GM21381 (cell line): ENCODE measurements around the gene KIAA1671.

Experiments used
- ATAC-seq: cut with Tn5 transposase; IDR thresholded peaks from one replicate; pipeline ENCODE4 v1.9.1; 2021; ENCODE audit warnings: mild to moderate bottlenecking, moderate library complexity; ENCODE audit not compliant: unreplicated experiment

KIAA1671 gene

DNA sequence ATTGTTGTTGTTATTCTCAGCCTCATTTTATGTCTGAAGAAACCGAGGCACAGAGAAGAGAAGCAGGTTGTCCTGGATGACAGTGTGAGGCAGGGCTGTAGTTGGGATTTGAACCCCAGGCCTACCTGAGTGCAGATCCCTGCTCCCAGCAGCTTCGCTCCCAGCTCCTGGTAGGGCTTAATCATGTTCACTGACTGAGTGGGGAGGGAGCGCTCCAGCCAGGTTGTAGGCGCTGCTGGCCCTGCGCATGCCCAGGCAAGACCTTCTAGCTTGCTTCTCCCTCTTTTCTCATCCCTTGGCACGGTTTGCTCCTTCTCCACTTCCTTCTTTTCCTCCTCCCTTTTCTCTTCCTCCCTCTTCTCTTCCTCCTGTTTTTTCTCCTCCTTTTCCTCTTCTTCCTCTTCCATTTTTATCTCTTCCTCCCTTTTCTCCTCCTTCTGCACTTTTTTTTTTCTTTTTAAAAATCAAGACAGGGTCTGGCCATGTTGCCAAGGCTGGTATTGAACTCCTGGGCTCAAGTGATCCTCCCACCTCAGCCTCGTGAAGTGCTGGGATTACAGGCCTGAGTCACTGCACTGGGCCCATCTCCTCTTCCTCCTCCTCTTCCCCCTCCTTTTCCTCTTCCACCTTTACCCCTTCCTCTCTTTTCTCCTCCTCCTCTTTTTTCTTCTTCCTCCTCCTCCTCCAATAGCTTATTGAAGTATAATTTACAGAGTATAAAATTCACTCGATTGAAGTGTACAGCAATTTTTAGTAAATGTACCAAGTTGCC is 109.3 kb downstream of the KIAA1671 start:
- ATAC-seq, result no peak

DNA sequence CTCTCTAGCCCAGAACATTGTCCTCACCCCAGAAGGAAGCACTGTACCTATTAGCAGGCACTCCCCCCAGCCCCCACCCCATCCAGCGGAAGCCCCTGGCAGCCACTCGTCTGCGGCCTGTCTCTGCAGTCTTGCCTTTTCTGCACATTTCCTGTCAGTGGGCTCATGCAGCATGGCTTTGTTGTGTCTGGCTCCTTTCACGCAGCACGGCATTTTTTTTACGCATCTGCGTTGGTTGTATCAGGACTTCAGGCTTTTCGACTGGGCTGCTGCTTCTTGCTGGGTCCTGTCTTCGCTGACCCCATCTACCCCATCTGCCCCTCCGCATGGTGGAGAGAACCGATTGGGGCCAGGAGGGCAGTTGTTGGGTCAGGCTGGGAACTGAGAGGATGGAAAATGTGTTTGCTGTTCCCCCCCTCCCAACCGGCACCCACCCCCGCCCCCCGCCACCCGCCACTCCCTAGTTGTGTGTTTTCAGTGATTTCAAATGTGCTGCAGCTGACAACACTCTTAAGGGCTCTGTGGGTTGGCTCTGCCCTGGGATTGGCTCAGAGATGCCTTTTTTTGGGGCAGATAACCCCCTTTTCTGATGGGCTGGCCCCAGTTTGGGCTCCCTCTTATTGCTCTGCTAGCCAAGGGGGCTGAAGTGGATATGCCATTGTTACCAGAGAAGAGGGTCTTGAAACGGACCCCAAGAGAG is 110.0 kb downstream of the KIAA1671 start:
- ATAC-seq, result no peak

DNA sequence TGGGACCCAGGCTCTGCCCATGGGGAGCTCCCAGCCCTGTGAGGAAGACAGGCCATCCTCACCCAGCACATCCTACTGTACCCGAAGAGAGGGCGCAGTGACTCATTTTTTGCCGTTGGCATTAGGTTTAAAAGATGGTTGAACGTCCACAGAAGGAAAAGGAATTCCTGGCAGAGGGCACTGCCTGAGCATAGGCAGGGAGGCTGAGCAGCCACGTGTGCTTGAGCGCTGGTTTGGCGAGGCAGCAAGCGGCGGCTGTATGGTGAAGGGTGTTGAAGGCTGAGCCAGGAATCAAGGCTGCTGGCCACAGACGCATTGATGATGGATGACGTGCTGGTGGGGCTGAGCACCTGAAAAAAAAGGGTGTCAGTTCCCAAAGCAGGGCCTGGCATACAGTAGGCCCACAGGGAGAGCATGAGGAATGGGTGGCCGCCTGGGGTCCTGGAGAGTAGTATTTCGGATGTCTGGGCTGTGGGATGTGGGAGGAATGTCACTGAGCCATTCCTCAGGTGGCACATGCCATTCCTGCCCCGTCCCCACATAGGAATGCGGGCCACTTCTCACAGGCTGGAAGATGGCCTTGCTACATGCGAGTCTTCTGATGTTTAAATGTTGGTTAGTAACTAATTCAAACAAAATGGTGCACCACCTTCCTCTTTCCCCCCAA is 112.5 kb downstream of the KIAA1671 start:
- ATAC-seq, result no peak

DNA sequence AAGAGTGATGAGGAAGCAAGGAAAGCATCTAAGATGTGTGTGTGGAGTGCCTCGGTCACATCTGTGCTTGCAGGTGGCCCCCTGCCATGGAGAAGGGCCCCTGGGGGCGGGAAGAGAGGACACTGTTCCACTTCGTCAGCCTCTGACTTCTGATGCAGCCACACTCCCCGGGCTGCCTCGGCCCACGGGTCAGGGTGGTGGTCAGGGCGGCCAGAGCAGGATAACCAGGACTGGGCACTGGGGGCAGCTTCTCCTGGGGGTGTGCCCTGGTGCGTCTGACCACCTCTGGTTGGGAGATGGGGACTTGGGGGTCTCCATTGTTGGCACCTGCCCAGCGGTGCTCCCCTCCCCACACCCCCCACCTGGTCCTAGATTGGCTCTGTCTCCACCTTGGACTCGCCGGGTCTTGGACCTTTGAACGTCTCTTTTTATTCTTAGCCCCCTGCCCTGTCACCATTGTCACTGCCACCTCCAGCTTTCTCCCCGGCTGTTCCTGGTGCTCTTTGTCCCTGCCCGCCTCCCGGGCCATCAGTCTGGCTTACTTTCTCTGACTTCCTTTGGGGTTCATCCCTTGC is 114.4 kb downstream of the KIAA1671 start:
- no peak for ATAC-seq

DNA sequence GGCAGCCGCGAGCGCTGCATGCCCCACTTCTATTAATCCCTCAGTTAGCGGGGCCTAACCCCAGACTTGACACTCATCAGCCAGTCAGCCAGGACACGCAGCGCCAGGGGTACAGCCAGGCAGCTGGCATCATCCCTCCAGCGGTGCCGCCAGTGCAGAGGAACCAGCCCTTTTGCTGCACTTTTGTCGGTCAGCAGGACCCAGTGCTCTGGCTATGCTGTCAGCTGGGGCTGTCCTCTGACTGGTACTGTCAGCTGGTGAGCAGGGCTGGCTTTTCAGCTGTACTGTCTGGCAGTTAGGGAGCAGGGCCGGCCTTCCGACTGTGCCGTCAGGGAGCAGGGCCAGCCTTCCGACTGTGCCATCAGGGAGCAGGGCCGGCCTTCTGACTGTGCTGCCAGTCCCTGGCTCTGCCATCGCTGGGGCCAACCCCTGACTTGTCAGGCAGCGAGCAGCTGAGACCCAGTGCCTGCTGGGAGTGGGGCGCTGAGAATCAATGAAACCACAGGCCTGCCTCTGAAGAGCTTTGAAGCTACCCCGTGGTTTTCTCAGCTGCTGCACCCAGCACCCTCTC is 115.4 kb downstream of the KIAA1671 start:
- ATAC-seq, result no peak

DNA sequence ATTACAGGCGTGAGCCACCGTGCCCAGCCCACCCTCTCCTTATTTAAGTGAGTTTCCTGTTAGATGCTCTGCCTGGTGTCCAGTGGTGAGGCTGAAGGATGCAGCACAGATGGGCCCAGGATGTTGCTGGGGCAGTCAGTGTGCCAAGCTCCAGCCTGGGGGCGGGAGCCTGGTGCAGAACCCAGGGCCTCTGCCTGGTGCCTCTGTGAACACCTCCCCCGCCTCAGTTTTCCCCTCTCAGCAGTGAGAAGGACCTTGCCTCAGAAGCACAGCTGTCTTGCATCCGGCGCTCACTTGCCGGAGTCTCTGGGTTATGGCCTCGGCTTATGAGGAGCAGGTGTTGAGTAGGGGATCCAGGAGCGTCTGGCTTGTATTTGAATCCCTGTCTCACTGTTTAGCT is 116.2 kb downstream of the KIAA1671 start:
- no peak for ATAC-seq

DNA sequence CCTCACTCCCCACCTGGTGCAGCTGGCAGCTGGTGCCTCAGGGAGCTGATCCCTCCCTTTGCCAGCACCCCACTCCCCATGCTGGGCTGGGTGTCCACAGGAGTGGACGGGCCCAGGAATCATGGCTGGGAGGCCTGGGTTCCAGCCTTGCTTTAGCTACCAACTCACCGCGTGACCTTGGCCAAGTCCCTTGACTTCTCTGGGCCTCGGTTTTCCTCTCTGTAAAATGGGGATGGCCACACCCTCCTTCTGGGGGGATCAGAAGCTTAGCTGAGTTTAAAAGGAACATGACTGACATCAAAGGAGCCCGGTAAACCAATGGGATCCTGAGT is 116.9 kb downstream of the KIAA1671 start:
- no peak for ATAC-seq

DNA sequence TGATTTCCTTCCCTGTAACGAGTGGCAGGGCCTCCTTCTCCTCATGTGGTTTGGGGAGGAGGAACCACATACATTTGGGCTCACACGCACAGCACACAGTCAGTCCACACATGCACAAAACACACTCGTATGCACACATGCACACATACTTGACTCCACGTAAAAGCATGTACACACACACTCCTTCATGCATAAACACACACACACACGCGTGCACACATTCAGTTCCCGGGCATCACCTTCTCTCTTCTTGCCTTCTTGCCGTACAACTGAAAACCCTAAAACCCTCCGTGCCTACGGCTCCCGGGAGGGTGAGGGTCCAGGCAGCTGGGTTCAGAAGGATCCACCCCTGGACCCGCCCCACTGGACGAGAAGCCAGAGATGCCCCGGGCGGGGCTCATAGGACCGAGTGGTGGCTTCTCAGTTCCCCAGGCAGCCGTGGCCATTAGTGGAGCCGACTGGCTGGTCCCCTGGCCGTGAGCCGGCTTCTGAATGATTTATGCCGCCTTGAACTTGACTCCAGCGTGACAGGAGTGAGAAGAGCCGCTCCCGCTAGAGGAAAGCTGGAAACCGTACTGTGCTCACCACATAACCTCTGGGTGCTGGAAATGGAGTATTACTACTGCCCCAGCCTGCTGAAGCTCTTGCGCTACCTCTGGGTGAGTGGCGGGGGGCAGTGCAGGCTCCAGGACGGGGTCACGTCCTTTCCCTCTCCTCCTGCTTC is 117.4 kb downstream of the KIAA1671 start:
- ATAC-seq, result no peak

DNA sequence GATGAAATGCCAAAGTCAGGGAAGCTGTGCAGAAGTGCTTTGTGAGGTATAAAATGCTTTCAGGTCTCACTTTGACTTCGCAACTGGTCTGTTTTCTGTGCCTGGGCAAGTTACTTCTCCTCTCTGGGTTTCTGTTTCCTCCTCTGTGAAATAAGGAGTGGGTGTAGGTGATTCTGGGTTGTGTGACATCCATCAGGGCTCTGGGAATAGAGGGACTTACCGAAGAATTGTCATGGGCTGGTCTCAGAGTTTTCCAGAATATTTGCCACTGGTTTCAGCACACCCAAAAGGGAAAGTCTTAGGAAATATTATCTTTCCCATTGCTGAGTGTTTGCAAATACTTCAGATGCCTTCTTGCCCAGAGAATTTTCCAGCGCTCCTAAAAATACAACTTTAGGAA is 118.4 kb downstream of the KIAA1671 start:
- no peak for ATAC-seq

DNA sequence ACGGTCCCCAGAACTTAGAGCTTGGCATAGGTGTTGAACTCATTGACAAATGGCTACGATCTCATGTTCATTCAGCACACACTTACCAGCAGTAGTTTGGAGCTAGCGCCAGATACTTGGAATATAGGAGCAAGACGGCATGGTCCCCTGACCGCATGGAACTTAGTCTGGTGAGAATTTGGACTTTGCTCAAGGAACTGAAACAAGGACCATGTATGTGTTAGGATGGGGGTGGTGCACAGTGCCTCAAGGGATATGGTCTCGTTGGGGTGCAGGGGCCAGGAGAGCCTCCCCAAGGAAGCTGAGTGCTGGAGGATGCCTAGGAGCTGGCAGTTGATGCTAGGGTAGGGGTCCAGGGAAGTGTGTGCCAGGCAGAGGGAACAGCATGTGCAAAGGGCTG is 119.2 kb downstream of the KIAA1671 start:
- no peak for ATAC-seq

DNA sequence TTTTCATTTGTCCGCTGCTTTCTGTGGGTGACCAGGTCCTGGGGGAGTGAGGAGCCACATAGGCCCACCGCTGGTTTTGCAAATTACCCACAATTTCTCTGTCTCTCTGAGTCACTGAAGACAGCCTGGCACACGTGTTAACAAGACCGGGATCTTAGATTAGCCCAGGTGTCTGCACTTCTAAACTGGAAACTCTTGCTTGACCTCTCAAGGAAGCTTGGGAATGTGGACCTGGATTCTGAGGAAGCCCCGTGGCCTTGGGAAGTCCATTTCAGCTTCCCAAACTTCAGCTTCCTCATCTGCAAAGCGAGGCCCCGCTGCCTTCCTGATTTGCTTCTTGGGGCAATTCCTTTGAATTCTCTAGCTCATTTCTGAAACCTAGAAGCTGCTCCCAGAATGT is 119.9 kb downstream of the KIAA1671 start:
- no peak for ATAC-seq

DNA sequence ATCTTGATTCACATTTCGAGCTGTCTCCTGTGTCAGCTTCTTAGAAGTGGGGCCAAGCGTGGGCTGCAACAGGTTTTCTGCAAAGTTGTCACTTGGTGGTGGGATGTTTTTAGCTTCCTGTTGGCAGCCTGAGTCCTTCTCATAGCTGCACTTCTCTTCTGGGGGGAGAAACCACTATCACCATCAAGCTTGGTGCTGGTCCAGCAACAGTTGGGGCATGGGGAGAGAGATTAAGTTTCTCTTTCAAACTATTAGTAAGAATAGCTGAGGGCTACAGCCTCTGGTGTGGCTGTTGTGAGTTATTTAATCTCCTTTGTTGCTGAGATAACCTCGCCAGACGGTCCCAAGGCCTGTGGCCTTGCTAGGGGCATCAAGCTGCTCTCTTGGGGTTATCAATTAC is 123.8 kb downstream of the KIAA1671 start:
- no peak for ATAC-seq

DNA sequence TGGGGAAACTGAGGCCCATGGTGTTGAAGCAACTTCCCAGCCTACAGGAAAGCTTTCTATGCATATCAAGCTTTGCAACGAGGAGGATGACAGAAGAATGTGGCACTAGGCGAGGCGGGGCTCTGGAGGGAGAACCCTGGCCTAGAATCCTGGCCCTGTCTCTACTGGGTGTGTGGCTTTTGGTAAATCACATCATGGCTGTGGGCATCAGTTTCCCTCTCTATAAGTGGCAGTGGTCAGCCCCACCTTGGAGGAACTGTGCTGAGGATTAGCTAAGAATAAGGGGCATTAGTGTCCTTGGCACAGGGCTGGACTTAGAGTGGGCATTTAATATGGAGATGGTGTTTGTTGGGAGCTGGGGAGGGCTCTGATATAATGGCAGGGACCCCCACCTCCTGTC is 124.5 kb downstream of the KIAA1671 start:
- no peak for ATAC-seq

DNA sequence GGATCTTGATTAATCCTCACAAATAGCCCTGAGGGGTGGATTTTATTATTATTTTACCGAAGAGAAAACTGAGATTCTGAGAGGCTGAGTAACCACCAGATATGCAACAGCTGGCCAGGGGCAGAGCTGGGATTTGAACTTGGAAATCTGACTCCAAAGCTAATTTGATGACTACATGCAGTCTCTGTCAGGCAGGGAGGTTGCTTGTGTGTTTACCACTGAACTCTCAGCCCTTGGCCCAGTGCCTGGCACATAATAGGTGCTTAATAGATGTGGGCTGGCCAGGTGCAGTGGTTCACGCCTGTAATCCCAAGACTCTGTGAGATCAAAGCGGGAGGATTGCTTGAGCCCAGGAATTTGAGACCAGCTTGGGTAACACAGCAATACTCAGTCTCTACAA is 125.4 kb downstream of the KIAA1671 start:
- no peak for ATAC-seq

DNA sequence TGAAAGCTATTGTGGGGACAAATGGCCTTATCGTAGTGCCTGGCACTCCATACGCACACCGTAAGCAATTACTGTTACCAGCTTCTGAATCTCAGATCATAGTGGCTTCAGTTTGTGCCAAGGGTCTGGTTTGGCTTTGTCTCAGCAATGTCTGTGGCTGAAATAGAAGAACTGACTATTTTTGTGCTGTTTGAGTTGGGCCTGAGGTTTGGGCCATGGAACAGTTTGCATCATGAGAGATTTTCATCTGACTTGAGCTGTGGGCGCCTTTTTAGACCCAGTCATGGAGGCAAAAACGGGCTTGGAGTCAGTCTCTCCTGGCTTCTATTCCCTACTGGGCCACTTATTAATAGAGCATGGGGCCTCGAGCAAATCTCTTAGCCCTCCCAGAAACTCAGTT is 126.1 kb downstream of the KIAA1671 start:
- ATAC-seq, result no peak

DNA sequence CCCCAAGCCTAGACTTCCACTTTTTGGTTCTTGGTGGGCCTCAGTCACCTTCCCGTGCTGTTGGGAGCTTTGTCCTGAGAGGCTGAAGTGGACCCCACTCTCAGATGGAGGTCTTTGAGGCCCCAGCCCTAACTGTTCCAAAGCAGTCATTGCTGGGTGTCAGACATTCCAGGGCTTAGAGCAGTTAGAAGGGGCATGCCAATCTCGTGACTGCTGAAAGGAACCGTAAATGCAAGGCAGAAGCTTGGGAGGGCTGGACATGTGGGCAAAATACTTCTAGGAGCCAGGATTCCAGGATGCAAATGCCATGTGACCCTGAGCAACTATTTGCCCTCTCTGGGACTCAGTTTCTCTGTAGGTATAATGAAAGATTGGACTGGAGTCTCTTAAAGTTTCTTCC is 128.3 kb downstream of the KIAA1671 start:
- ATAC-seq, result no peak

DNA sequence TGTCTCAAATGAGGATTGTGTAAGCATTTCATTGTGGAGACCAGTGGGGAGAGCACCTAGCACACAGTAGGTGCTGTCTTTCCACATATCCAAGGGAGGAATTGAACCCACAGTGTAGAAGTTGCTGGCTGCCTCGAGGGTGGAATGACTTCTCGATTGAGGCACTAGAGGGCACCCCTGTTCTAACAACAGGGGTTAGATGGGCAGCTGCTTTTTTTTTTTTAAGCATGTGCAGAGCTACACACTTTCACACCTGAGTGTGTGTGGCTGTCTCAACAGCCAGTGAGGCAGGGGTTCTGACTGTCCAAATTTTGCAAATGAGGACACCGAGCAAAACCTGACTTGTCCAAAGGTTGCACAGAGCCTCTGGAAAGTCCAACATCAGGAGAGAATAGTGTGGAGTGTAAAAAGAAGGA is 128.9 kb downstream of the KIAA1671 start:
- no peak for ATAC-seq

DNA sequence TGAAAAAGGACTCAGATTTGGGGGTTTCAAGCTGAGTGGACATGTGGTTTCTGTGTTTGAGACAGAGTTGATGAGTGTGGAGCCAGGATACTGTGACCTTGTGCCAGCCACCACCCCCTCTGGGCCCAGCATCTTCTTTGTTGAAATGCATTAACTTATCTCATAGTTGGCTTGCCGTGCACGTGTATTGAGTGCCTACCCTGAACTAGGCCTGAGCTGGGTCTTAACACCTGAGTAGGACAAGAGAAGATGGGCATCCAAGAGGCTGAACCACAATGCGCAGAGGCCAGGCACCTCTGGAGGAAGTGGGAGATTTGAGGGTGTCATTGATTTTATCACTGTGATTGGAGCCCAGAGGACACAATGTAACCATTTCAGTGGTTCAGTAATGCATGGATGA is 129.6 kb downstream of the KIAA1671 start:
- ATAC-seq, result no peak

DNA sequence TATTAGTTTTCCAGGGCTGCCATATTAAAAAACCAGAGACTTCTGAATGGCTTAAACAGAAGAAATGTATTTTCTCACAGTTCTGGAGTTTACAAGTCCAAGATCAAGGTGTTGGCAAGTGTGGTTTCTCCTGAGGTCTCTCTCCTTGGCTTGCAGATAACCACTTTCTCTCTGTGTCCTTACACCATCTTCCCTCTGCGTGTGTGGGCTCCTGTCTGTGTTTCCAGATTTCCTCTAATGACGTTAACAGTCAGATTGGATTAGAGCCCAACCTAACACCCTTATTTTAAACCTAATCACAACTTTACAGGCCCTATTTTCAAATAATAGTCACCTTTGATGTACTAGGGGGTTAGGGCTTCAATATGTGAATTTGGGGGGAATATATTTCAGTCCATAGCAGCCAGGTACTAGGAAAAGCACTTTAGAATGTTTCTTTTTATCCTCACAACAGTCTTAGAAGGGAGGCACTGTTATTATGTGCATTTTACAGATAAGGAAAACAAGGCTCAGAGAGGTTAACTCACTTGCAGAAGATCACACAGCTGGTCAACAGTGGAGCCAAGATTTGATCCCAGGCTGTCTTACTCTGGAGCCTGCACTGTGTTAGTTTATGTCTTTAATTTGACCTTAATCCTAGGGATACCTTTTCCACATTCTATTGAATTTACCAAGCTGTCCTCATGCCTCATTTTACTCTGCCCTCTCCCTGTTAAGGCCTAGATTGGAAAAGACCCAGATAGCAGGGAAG is 130.7 kb downstream of the KIAA1671 start:
- ATAC-seq, result no peak

DNA sequence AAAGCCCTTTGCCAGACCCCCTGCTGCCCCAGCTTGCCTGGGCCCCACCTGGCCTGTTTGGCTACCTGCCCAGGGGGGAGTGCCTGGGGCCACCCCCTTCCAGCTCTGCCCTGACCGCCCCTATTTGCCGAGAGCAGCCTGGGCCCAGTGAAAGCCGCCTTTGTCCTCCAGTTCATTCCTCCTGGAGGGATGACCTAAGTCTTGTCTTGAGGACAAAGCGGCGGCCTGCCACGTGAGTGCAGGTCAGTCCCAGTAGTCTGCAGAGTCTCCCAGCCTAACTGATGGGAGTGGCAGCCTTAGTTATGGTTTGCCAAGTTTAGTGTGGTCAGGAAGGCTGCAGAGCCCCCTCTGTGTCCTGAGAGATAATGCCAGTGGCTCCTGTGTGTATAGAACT is 131.3 kb downstream of the KIAA1671 start:
- no peak for ATAC-seq
